Loucy (cell line): ENCODE data around the gene HNRNPU.

Source experiments
- H2AFZ ChIP-seq: fragments of 200-600 bp; sonication (generic); 2 replicates; pipeline ENCODE4 v1.6.0; 2016; ENCODE audit warnings: antibody characterized with exemption, mild to moderate bottlenecking, low read length, moderate library complexity
- H3F3A ChIP-seq: fragments of 200-600 bp; 2 replicates; pipeline ENCODE4 v1.6.0; 2016; ENCODE audit warnings: antibody characterized with exemption, low read depth, mild to moderate bottlenecking
- H3K27me3 ChIP-seq: fragments of 200-600 bp; sonication (generic); 2 replicates; pipeline ENCODE4 v1.6.1; 2014; ENCODE audit warnings: low read length, mild to moderate bottlenecking; ENCODE audit not compliant: insufficient read depth, poor library complexity, severe bottlenecking
- H3K36me3 ChIP-seq: fragments of 200-600 bp; sonication (generic); 2 replicates; pipeline ENCODE4 v1.6.1; 2016; ENCODE audit warnings: low read length; ENCODE audit not compliant: insufficient read depth
- H3K4me1 ChIP-seq: fragments of 200-600 bp; sonication (generic); 2 replicates; pipeline ENCODE4 v1.5.1; 2014; ENCODE audit warnings: low read length, mild to moderate bottlenecking; ENCODE audit not compliant: insufficient read depth, poor library complexity, severe bottlenecking
- H3K4me2 ChIP-seq: fragments of 200-600 bp; sonication (generic); 2 replicates; pipeline ENCODE4 v1.6.0; 2014; ENCODE audit warnings: antibody characterized with exemption, low read length, low read depth, mild to moderate bottlenecking; ENCODE audit not compliant: poor library complexity, severe bottlenecking
- H3K4me3 ChIP-seq: fragments of 200-600 bp; sonication (generic); 2 replicates; pipeline ENCODE4 v1.5.1; 2014; ENCODE audit warnings: low read length, mild to moderate bottlenecking, mixed read lengths; ENCODE audit not compliant: poor library complexity, severe bottlenecking
- H3K79me2 ChIP-seq: fragments of 200-600 bp; sonication (generic); 2 replicates; pipeline ENCODE4 v1.6.1; 2014; ENCODE audit warnings: low read length; ENCODE audit not compliant: insufficient read depth
- H3K9ac ChIP-seq: fragments of 200-600 bp; sonication (generic); 2 replicates; pipeline ENCODE4 v1.6.0; 2014; ENCODE audit warnings: mild to moderate bottlenecking, low read depth, low read length, moderate library complexity; ENCODE audit not compliant: poor library complexity, severe bottlenecking
- H3K9me2 ChIP-seq: fragments of 200-600 bp; sonication (generic); replicated peaks from 2 replicates; pipeline ENCODE4 v1.6.1; 2016; ENCODE audit warnings: low read depth, low read length, mixed read lengths
- H3K9me3 ChIP-seq: fragments of 200-600 bp; sonication (generic); 2 replicates; pipeline ENCODE4 v1.6.1; 2014; ENCODE audit warnings: mild to moderate bottlenecking, antibody characterized with exemption, low read length, low read depth; ENCODE audit not compliant: insufficient read depth
- H4K20me1 ChIP-seq: fragments of 200-600 bp; sonication (generic); 2 replicates; pipeline ENCODE4 v1.6.0; 2014; ENCODE audit warnings: antibody characterized with exemption, low read length, mild to moderate bottlenecking; ENCODE audit not compliant: insufficient read depth, poor library complexity, severe bottlenecking
- EZH2phosphoT487 ChIP-seq: fragments of 200-600 bp; IDR thresholded peaks from 2 replicates; pipeline ENCODE4 v1.6.1; 2018; ENCODE audit warnings: antibody characterized with exemption, mild to moderate bottlenecking, moderate library complexity, borderline replicate concordance
- TF ChIP-seq, protein P1 (sequence below): fragments of 200-600 bp; sonication (generic); conservative IDR thresholded peaks from 2 replicates; pipeline ENCODE4 v1.5.1; 2014; ENCODE audit warnings: mild to moderate bottlenecking, antibody characterized with exemption, low read length

The HNRNPU gene

DNA sequence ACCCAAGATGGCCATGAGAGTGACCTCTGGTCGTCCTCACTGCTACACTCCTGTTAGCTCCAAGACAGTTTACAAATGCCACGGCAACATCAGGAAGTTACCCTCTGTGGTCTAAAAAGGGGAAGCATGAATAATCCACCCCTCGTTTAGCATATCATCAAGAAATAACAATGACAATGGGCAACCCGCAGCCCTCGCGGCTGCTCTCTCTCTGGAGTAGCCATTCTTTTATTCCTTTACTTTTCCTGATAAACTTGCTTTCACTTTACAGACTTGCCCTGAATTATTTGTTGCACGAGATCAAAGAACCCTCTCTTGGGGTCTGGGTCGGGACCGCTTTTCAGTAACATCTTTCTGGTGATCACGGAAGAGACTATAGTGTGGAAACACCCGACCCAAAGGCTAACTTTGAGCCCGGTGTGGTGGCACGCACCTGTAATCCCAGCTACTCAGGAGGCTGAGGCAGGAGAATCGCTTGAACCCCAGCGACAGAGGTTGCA, 48.7 kb downstream of the HNRNPU start:
- Histone ChIP-seq H3K4me2 (no peak overlapping the region), H3K36me3 (no peaks in the 10 kb centered on the region), H3K9me2 (no peaks in the 10 kb centered on the region), H3K4me3 (no peak overlapping the region), H3K9ac (no peak overlapping the region), H3F3A (no peaks in the 10 kb centered on the region), H2AFZ (no peak overlapping the region), H4K20me1 (no peaks in the 10 kb centered on the region), H3K4me1 (no peaks in the 10 kb centered on the region), H3K9me3 (no peaks in the 10 kb centered on the region), H3K79me2 (no peaks in the 10 kb centered on the region), H3K27me3 (no peaks in the 10 kb centered on the region)
- TF ChIP-seq, protein P1, sequence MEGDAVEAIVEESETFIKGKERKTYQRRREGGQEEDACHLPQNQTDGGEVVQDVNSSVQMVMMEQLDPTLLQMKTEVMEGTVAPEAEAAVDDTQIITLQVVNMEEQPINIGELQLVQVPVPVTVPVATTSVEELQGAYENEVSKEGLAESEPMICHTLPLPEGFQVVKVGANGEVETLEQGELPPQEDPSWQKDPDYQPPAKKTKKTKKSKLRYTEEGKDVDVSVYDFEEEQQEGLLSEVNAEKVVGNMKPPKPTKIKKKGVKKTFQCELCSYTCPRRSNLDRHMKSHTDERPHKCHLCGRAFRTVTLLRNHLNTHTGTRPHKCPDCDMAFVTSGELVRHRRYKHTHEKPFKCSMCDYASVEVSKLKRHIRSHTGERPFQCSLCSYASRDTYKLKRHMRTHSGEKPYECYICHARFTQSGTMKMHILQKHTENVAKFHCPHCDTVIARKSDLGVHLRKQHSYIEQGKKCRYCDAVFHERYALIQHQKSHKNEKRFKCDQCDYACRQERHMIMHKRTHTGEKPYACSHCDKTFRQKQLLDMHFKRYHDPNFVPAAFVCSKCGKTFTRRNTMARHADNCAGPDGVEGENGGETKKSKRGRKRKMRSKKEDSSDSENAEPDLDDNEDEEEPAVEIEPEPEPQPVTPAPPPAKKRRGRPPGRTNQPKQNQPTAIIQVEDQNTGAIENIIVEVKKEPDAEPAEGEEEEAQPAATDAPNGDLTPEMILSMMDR: no peak
- TF ChIP-seq EZH2phosphoT487: no peak

DNA sequence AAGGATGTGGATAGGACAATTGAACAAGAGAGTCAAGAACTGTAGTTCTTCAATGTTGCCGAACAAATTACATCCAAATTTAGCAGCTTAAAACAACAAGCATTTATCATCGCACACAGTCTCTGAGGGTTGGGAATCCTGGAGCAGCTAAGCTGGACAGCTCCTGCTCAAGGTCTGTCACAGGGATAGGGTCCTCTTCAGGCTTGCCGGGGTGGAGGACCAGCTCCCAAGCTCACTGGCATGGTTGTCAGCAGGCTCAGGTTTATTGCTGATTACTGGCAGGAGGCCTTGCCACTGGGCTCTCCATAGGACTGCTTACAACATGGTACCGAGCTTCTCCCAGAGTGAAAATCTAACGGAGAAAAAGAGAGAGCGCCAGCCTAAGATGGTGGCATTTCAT, 51.0 kb downstream of the HNRNPU start:
- Histone ChIP-seq H3K9ac (no peak overlapping the region), H4K20me1 (no peaks in the 10 kb centered on the region), H3F3A (no peaks in the 10 kb centered on the region), H3K4me2 (no peak overlapping the region), H3K4me3 (no peak overlapping the region), H3K9me2 (no peaks in the 10 kb centered on the region), H3K36me3 (no peaks in the 10 kb centered on the region), H2AFZ (no peak overlapping the region), H3K9me3 (no peaks in the 10 kb centered on the region), H3K27me3 (no peaks in the 10 kb centered on the region), H3K79me2 (no peaks in the 10 kb centered on the region), H3K4me1 (no peaks in the 10 kb centered on the region)
- TF ChIP-seq, protein P1: no peak
- no peak for TF ChIP-seq EZH2phosphoT487

DNA sequence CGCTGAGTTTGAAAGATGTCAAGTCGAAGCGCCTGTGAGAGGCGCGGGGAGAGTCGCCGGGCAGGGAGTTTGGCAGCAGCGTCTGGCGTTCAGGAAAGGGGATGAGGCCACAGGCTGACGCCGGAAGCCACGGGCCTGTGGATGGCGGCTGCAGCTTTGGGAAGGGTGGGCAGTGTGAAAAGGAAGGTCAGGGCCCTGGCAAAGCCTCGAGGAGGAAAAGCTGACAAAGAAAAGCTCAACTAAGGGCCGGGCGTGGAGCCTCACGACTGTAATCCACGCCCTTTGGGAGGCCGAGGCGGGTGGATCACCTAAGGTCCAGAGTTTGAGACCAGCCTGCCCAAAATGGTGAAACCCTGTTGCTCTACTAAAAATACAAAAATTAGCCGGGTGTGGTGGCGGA, 54.1 kb downstream of the HNRNPU start:
- no peaks in the 10 kb centered on the region for H3K79me2 ChIP-seq
- H3K9me2 ChIP-seq: no peaks in the 10 kb centered on the region
- H2AFZ ChIP-seq: no peak overlapping the region
- H3K4me3 ChIP-seq: no peak overlapping the region
- H3K9me3 ChIP-seq: no peaks in the 10 kb centered on the region
- no peak overlapping the region for H3K9ac ChIP-seq
- no peaks in the 10 kb centered on the region for H3K36me3 ChIP-seq
- TF ChIP-seq EZH2phosphoT487: no peak
- TF ChIP-seq, protein P1: no peak
- H3K27me3 ChIP-seq: no peaks in the 10 kb centered on the region
- no peak overlapping the region for H3K4me2 ChIP-seq
- H4K20me1 ChIP-seq: no peaks in the 10 kb centered on the region
- no peaks in the 10 kb centered on the region for H3K4me1 ChIP-seq
- no peaks in the 10 kb centered on the region for H3F3A ChIP-seq
